Prostate gland (tissue), 2 donors: ENCODE measurements around the gene MRPS27.

Experiments
- POLR2A ChIP-seq: fragments of 450-650 bp; IDR thresholded peaks from one replicate; pipeline ENCODE4 v1.6.1; 2016; ENCODE audit warnings: antibody characterized with exemption, mild to moderate bottlenecking
- TF ChIP-seq, protein P1 (sequence below), 4 experiments: fragments of 200-600 bp in 2 of 4; fragments of 450-650 bp in 2 of 4; sonication (generic) in 2 of 4; IDR thresholded peaks; 1 replicate in 3 of 4; 2 replicates in 1 of 4; pipeline ENCODE4 v1.5.1; 2016 to 2019; ENCODE audit warnings: antibody characterized with exemption in 4 of 4, mild to moderate bottlenecking in 2 of 4, moderate library complexity in 2 of 4

DNA sequence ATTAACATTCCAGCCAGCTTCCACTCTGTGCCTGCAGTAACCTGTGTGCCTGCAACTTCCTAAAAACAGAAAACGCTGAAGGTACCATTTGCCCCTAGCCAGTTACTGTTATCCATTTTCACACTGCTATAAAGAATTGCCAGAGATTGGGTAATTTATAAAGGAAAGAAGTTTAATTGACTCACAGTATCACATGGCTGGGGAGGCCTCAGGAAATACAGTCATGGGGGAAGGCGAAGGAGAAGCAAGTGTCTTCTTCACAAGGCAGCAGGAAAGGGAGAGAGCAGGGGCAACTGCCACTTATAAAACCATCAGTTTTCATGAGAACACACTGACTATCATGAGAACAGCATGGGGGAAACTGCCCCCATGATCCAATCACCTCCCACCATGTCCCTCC lies 31.3 kb upstream of the MRPS27 start:
- TF ChIP-seq, protein P1, sequence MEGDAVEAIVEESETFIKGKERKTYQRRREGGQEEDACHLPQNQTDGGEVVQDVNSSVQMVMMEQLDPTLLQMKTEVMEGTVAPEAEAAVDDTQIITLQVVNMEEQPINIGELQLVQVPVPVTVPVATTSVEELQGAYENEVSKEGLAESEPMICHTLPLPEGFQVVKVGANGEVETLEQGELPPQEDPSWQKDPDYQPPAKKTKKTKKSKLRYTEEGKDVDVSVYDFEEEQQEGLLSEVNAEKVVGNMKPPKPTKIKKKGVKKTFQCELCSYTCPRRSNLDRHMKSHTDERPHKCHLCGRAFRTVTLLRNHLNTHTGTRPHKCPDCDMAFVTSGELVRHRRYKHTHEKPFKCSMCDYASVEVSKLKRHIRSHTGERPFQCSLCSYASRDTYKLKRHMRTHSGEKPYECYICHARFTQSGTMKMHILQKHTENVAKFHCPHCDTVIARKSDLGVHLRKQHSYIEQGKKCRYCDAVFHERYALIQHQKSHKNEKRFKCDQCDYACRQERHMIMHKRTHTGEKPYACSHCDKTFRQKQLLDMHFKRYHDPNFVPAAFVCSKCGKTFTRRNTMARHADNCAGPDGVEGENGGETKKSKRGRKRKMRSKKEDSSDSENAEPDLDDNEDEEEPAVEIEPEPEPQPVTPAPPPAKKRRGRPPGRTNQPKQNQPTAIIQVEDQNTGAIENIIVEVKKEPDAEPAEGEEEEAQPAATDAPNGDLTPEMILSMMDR (IDR thresholded peaks at IDR 0.05) = no peak
- TF ChIP-seq POLR2A = no peak
